ENCODE measurements around the gene PHYKPL. TPM values are rescaled to one million over a fixed set of nuclear protein-coding genes. Genes with fewer than 3 reads are reported as not detected.

The PHYKPL gene
- total RNA-seq, 1 donor from 2014 or later, result 20.5 TPM

DNA sequence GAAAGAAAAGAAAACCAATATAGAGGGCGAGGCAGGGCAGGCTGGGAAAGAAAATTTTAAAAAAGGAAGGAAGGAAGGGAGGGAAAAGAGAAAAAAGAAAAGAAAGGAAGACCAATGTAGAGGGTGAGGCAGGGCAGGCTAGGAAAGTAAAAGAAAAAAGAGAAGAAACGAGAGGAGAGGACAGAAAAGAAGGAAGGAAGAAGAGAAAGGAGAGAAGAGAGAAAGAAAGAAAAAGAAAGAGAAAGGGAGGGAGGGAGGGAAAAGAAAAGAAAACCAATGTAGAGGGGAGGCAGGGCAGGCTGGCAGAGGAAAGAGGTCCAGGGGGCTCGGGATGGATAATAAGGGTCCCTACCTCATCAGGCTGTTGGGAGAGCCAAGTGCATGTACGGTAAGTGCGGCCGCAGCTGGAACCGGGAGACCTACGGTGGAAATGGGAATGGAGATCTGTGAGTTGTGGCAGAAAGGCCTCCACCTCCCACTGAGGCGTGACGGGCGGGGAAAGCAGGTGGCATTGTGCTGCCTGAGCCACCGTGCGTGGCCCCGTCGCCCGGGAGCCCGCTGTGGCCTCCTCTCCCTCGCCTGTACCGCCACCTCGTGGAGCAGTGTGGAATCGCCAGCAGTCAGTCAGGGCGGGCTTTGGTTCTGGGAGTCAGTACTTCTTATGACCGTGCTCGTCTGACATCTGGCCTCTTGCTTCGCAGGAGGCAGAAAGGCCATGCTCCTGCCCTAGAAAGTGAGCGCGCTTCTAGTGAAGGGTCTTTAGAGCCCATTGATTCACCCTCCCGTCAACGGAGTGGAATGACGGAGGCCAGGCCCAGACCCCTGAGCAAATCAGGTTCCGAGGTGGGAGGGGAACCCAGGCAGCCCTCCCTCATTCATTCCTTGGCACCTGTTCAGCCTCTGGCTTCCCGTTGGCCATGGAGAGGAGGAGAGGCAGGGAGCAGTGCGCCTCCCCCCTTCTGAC lies 68.5 kb downstream of the PHYKPL start:
- Mint-ChIP-seq H3K4me3 (peak overlapping the region; percentile 19), H3K9me3 (no peaks in the 10 kb centered on the region), H3K4me1 (peaks cover 12% of the 10 kb centered on the region), H3K27ac (peak overlapping the region; percentile 83), H3K27me3 (ENCODE audit: insufficient read depth, low read depth) (peaks cover 7% of the 10 kb centered on the region), H3K36me3 (no peaks in the 10 kb centered on the region)
- H3K36me3 ChIP-seq, result no peaks in the 10 kb centered on the region
- no peaks in the 10 kb centered on the region for H3F3A ChIP-seq (ENCODE audit: low read depth)
- no peak overlapping the region for H3K9ac ChIP-seq
- H3K79me2 ChIP-seq (ENCODE audit: low read depth), result no peaks in the 10 kb centered on the region
- no peak overlapping the region for H3K27ac ChIP-seq
- H3K4me1 ChIP-seq, result no peaks in the 10 kb centered on the region
- H3K4me2 ChIP-seq, result peak overlapping the region; percentile 69
- H3K4me3 ChIP-seq, result peak overlapping the region; percentile 21
- peak; percentile 90 for DNase-seq (ENCODE audit: low spot score)
- no peaks in the 10 kb centered on the region for H4K20me1 ChIP-seq (ENCODE audit: low read depth)
- no peaks in the 10 kb centered on the region for H3K9me3 ChIP-seq (ENCODE audit: low read depth)
- peaks cover 18% of the 10 kb centered on the region for H3K27me3 ChIP-seq
- TF ChIP-seq EZH2 (IDR thresholded peaks at IDR 0.05) (no peak), EZH2phosphoT487 (IDR thresholded peaks at IDR 0.05) (no peak), CTCF (IDR thresholded peaks at IDR 0.05) (peak; percentile 98)
- peak overlapping the region; percentile 71 for H2AFZ ChIP-seq (replicated peaks)

DNA sequence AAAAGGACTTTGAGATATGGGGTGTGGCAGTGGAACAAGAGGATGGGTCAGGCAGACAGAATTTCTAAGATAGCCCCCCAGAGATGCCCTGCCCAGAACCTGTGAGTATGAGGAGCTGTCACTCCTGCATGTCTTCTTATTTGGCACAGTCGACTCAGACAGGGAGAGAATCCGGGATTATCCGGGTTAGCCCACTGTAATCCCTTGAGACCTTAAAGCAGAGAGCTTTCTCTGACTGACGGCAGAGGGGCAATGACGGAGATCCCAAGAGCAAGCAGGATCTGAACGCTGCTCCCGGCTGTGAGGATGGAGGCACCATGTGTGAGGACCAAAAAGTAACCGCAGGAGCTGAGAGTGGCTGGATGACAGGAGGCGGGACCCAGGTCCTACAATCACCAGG lies 70.1 kb downstream of the PHYKPL start:
- H3K27ac ChIP-seq, result no peak overlapping the region
- H3K36me3 Mint-ChIP-seq, result no peaks in the 10 kb centered on the region
- TF ChIP-seq CTCF (IDR thresholded peaks at IDR 0.05), result no peak
- DNase-seq (ENCODE audit: low spot score), result no peak
- no peak overlapping the region for H2AFZ ChIP-seq (replicated peaks)
- no peaks in the 10 kb centered on the region for H3F3A ChIP-seq (ENCODE audit: low read depth)
- no peak overlapping the region for H3K9ac ChIP-seq
- no peaks in the 10 kb centered on the region for H4K20me1 ChIP-seq (ENCODE audit: low read depth)
- no peak overlapping the region for H3K4me3 ChIP-seq
- no peaks in the 10 kb centered on the region for H3K4me1 ChIP-seq
- peaks cover 7% of the 10 kb centered on the region for H3K27me3 Mint-ChIP-seq (ENCODE audit: insufficient read depth, low read depth)
- no peak overlapping the region for H3K4me3 Mint-ChIP-seq
- no peaks in the 10 kb centered on the region for H3K9me3 Mint-ChIP-seq
- no peak overlapping the region for H3K27ac Mint-ChIP-seq
- H3K4me2 ChIP-seq, result no peak overlapping the region
- no peaks in the 10 kb centered on the region for H3K79me2 ChIP-seq (ENCODE audit: low read depth)
- H3K9me3 ChIP-seq (ENCODE audit: low read depth), result no peaks in the 10 kb centered on the region
- peaks cover 12% of the 10 kb centered on the region for H3K4me1 Mint-ChIP-seq
- peaks cover 18% of the 10 kb centered on the region for H3K27me3 ChIP-seq
- no peaks in the 10 kb centered on the region for H3K36me3 ChIP-seq

DNA sequence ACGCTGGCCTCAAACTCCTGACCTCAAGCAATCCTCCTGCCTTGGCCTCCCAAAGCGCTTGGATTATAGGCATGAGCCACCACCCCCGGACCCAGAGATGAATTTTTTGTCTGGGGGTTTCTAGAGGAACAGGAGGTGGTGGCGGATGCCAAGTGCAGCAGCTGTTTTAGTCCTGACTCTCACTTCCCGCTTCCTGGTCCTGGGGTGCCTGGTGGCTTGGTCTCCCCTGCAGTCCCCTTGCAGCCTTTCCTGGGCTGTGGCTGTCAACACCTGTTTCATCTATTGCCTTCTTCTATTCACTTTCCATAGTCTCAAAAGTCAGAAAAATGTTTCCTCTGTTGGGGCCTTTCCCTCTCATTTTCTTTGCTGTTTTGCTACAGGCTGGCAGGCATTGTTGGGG lies 72.4 kb downstream of the PHYKPL start:
- Mint-ChIP-seq H3K9me3 (no peaks in the 10 kb centered on the region), H3K4me3 (no peak overlapping the region), H3K27me3 (ENCODE audit: insufficient read depth, low read depth) (peaks cover 7% of the 10 kb centered on the region), H3K36me3 (no peaks in the 10 kb centered on the region), H3K27ac (no peak overlapping the region), H3K4me1 (peaks cover 12% of the 10 kb centered on the region)
- Histone ChIP-seq H3K9me3 (ENCODE audit: low read depth) (no peaks in the 10 kb centered on the region), H3K27me3 (peaks cover 18% of the 10 kb centered on the region), H3K4me1 (no peaks in the 10 kb centered on the region), H4K20me1 (ENCODE audit: low read depth) (no peaks in the 10 kb centered on the region), H3K9ac (no peak overlapping the region), H3K4me2 (no peak overlapping the region), H3K79me2 (ENCODE audit: low read depth) (no peaks in the 10 kb centered on the region), H3K4me3 (no peak overlapping the region), H3K36me3 (no peaks in the 10 kb centered on the region), H2AFZ (replicated peaks) (no peak overlapping the region), H3F3A (ENCODE audit: low read depth) (no peaks in the 10 kb centered on the region), H3K27ac (no peak overlapping the region)
- DNase-seq (ENCODE audit: low spot score), result no peak
- TF ChIP-seq CTCF (IDR thresholded peaks at IDR 0.05) (no peak), EZH2 (IDR thresholded peaks at IDR 0.05) (no peak), EZH2phosphoT487 (IDR thresholded peaks at IDR 0.05) (no peak)

Other genes starting within 250 kb of the PHYKPL start
- gene PROP1, start 236.6 kb downstream of the PHYKPL start, total RNA-seq (ENCODE audit: low replicate concordance), result not detected in 2 replicates
- gene N4BP3, start 119.3 kb downstream of the PHYKPL start, total RNA-seq (ENCODE audit: low replicate concordance), result 4.1 and 12.8 TPM in 2 replicates
- 25.3 and 25.5 TPM in 2 replicates for gene RMND5B, start 101.8 kb downstream of the PHYKPL start, total RNA-seq (ENCODE audit: low replicate concordance)
- gene NHP2, start 78.9 kb downstream of the PHYKPL start, total RNA-seq (ENCODE audit: low replicate concordance), result 357 and 380 TPM in 2 replicates
- not detected in 2 replicates for gene GMCL2, start 45.4 kb downstream of the PHYKPL start, total RNA-seq (ENCODE audit: low replicate concordance)
- gene HNRNPAB, start 28.3 kb downstream of the PHYKPL start, total RNA-seq (ENCODE audit: low replicate concordance), result 186 and 195 TPM in 2 replicates